ENCODE results near the gene ZNF674. TPM values are rescaled to one million over a fixed set of nuclear protein-coding genes. Genes with fewer than 3 reads are reported as not detected.

ZNF674 gene
- total RNA-seq, 2 donors from 2014 or later: 3.7 to 4.3 TPM

Other genes starting within 250 kb of the ZNF674 start
- 1 to 10 TPM; 3.5 to 6.7 TPM for gene CHST7, start 28.3 kb upstream of the ZNF674 start, total RNA-seq
- gene SLC9A7, start 213.7 kb upstream of the ZNF674 start, total RNA-seq: 10 to 100 TPM; 19.2 to 23.0 TPM

All from activated T-cell treated with anti-CD3 and anti-CD28 coated beads, Interleukin-2, amount 50 U/mL, for 72 hours (primary cell).